SK-N-SH (cell line): ENCODE results near the gene SHC3. TPM values are rescaled to one million over a fixed set of nuclear protein-coding genes. Genes with fewer than 3 reads are reported as not detected.

Experiments
- CTCF ChIA-PET: fragments of 300-600, 350-600 bp; formaldehyde crosslinking; extraction: SDS; loops from one replicate; lab custom pipeline; 2021; lab: Yijun Ruan, JAX
- POLR2A ChIA-PET: fragments of 350-600 bp; sonication (Branson Sonifier 250); formaldehyde crosslinking; extraction: SDS; loops from one replicate; lab custom pipeline; 2020; ENCODE audit warnings: antibody characterized with exemption, inconsistent platforms; lab: Yijun Ruan, JAX
- DNase-seq: peaks from one replicate; pipeline ENCODE4 v3.0.0; 2012
- H2AFZ ChIP-seq: fragments of 200-600 bp; sonication (generic); 2 replicates; pipeline ENCODE4 v1.8.1; 2016; ENCODE audit warnings: antibody characterized with exemption, mild to moderate bottlenecking, low read depth
- H3F3A ChIP-seq: fragments of 200-600 bp; sonication (generic); replicated peaks from 2 replicates; pipeline ENCODE3; 2016; ENCODE audit warnings: antibody characterized with exemption, mild to moderate bottlenecking; ENCODE audit not compliant: insufficient read depth
- H3K27ac ChIP-seq, 2 experiments: fragments of 200-500 bp in 1 of 2; fragments of 200-600 bp in 1 of 2; sonication (Bioruptor generic) in 1 of 2; sonication (generic), shearing (Covaris generic) in 1 of 2; 2 replicates each; pipeline versions ENCODE4 v1.5.1 to v1.6.1; 2014 to 2016; ENCODE audit warnings: low read depth in 2 of 2, inconsistent platforms in 1 of 2, low read length in 1 of 2, mild to moderate bottlenecking in 1 of 2, mixed read lengths in 1 of 2
- H3K27me3 ChIP-seq: fragments of 200-600 bp; sonication (generic), shearing (Covaris generic); 2 replicates; pipeline ENCODE4 v1.6.1; 2016; ENCODE audit warnings: mixed run types; ENCODE audit not compliant: insufficient read depth
- H3K36me3 ChIP-seq, 2 experiments: fragments of 200-500 bp in 1 of 2; fragments of 200-600 bp in 1 of 2; sonication (Bioruptor generic) in 1 of 2; sonication (generic) in 1 of 2; replicated peaks in 1 of 2; 2 replicates each; pipeline versions ENCODE3 to v1.5.1; 2014 to 2016; ENCODE audit warnings: low read length in 1 of 2, mild to moderate bottlenecking in 1 of 2; ENCODE audit not compliant: insufficient read depth in 2 of 2, control insufficient read depth in 1 of 2
- H3K4me1 ChIP-seq, 2 experiments: fragments of 200-500 bp in 1 of 2; fragments of 200-600 bp in 1 of 2; sonication (Bioruptor generic) in 1 of 2; sonication (generic), shearing (Covaris generic) in 1 of 2; 2 replicates each; pipeline versions ENCODE4 v1.5.1 to v1.6.1; 2014 to 2016; ENCODE audit warnings: low read depth in 1 of 2, low read length in 1 of 2, mixed run types in 1 of 2; ENCODE audit not compliant: insufficient read depth in 2 of 2, control insufficient read depth in 1 of 2
- H3K4me2 ChIP-seq: fragments of 200-600 bp; sonication (generic), shearing (Covaris generic); 2 replicates; pipeline ENCODE4 v1.6.1; 2017; ENCODE audit warnings: mixed run types
- H3K4me3 ChIP-seq, 2 experiments: fragments of 200-500 bp in 1 of 2; fragments of 200-600 bp in 1 of 2; sonication (Bioruptor generic) in 1 of 2; sonication (generic), shearing (Covaris generic) in 1 of 2; 2 replicates each; pipeline versions ENCODE4 v1.5.1 to v1.8.1; 2014 to 2016; ENCODE audit warnings: low read depth in 2 of 2, inconsistent platforms in 1 of 2, low read length in 1 of 2, mild to moderate bottlenecking in 1 of 2, mixed read lengths in 1 of 2, moderate library complexity in 1 of 2
- H3K79me2 ChIP-seq: fragments of 200-600 bp; sonication (generic); 2 replicates; pipeline ENCODE4 v1.8.1; 2017; ENCODE audit warnings: mild to moderate bottlenecking; ENCODE audit not compliant: insufficient read depth
- H3K9ac ChIP-seq: fragments of 200-600 bp; sonication (generic); 2 replicates; pipeline ENCODE4 v1.6.1; 2017; ENCODE audit warnings: mixed run types
- H3K9me2 ChIP-seq: fragments of 200-600 bp; sonication (generic); 2 replicates; pipeline ENCODE4 v1.6.1; 2017; ENCODE audit warnings: mixed run types
- H3K9me3 ChIP-seq: fragments of 200-600 bp; sonication (generic); 2 replicates; pipeline ENCODE4 v1.6.1; 2017; ENCODE audit warnings: mixed run types, mild to moderate bottlenecking, moderate library complexity
- H4K20me1 ChIP-seq: fragments of 200-600 bp; sonication (generic); 2 replicates; pipeline ENCODE4 v1.6.1; 2017; ENCODE audit warnings: mild to moderate bottlenecking, mixed run types; ENCODE audit not compliant: insufficient read depth
- ELF1 ChIP-seq: IDR thresholded peaks from 2 replicates; pipeline ENCODE4 v1.4.0; 2012
- EP300 ChIP-seq, 2 experiments: IDR thresholded peaks; 2 replicates each; pipeline versions ENCODE4 v1.4.0 to v1.6.1; 2012; ENCODE audit warnings: borderline replicate concordance in 1 of 2, low read depth in 1 of 2, low read length in 1 of 2
- EZH2phosphoT487 ChIP-seq: fragments of 200-600 bp; sonication (generic); IDR thresholded peaks from 2 replicates; pipeline ENCODE4 v1.6.1; 2017; ENCODE audit warnings: low read depth, mixed run types, mild to moderate bottlenecking, antibody characterized with exemption, moderate library complexity, borderline replicate concordance
- FOSL2 ChIP-seq: IDR thresholded peaks from 2 replicates; pipeline ENCODE4 v1.4.0; 2012; ENCODE audit warnings: low read depth, mild to moderate bottlenecking, moderate library complexity, borderline replicate concordance
- FOXJ3 ChIP-seq: sonication (generic); formaldehyde crosslinking; IDR thresholded peaks from 2 replicates; pipeline ENCODE4 v1.5.1; 2020; ENCODE audit warnings: mild to moderate bottlenecking, missing genetic modification reagents
- FOXM1 ChIP-seq: IDR thresholded peaks from 2 replicates; pipeline ENCODE4 v1.4.0; 2012; ENCODE audit warnings: low read depth, mild to moderate bottlenecking
- GABPA ChIP-seq: IDR thresholded peaks from 2 replicates; pipeline ENCODE4 v1.4.0; 2012; ENCODE audit warnings: low read depth, mild to moderate bottlenecking
- JUND ChIP-seq: IDR thresholded peaks from 2 replicates; pipeline ENCODE4 v1.4.0; 2012
- MAX ChIP-seq: IDR thresholded peaks from 2 replicates; pipeline ENCODE4 v1.4.0; 2012; ENCODE audit warnings: low read depth
- MEF2A ChIP-seq: IDR thresholded peaks from 2 replicates; pipeline ENCODE4 v1.4.0; 2012; ENCODE audit warnings: low read depth, borderline replicate concordance
- MXI1 ChIP-seq: IDR thresholded peaks from 2 replicates; pipeline ENCODE4 v1.6.1; 2012; ENCODE audit warnings: mild to moderate bottlenecking, low read depth, low read length, improper control_type of control experiment
- NRF1 ChIP-seq: IDR thresholded peaks from 2 replicates; pipeline ENCODE4 v1.6.1; 2012; ENCODE audit warnings: low read depth, mild to moderate bottlenecking, low read length
- RAD21 ChIP-seq: IDR thresholded peaks from 2 replicates; pipeline ENCODE4 v1.6.1; 2012; ENCODE audit warnings: mild to moderate bottlenecking, low read length
- RCOR1 ChIP-seq: fragments of 150-350 bp; IDR thresholded peaks from 2 replicates; pipeline ENCODE4 v1.6.1; 2017; ENCODE audit warnings: antibody characterized with exemption, low read length
- RXRA ChIP-seq: IDR thresholded peaks from 2 replicates; pipeline ENCODE4 v1.4.0; 2012; ENCODE audit warnings: low read depth, mild to moderate bottlenecking, borderline replicate concordance
- SMC3 ChIP-seq: IDR thresholded peaks from 2 replicates; pipeline ENCODE4 v1.6.1; 2012; ENCODE audit warnings: low read depth, low read length, improper control_type of control experiment
- TAF1 ChIP-seq: IDR thresholded peaks from 2 replicates; pipeline ENCODE4 v1.6.1; 2012; ENCODE audit warnings: low read depth, mild to moderate bottlenecking, low read length, moderate library complexity, borderline replicate concordance
- TCF12 ChIP-seq: IDR thresholded peaks from 2 replicates; pipeline ENCODE4 v1.4.0; 2012
- TEAD4 ChIP-seq: IDR thresholded peaks from 2 replicates; pipeline ENCODE4 v1.4.0; 2012; ENCODE audit warnings: mild to moderate bottlenecking, borderline replicate concordance; ENCODE audit not compliant: insufficient read depth
- USF1 ChIP-seq: IDR thresholded peaks from 2 replicates; pipeline ENCODE4 v1.4.0; 2012; ENCODE audit warnings: low read depth, borderline replicate concordance
- USF2 ChIP-seq: fragments of 150-350 bp; IDR thresholded peaks from 2 replicates; pipeline ENCODE4 v1.6.1; 2017; ENCODE audit warnings: antibody characterized with exemption, low read length, low read depth, borderline replicate concordance
- ZBTB33 ChIP-seq: IDR thresholded peaks from 2 replicates; pipeline ENCODE4 v1.4.0; 2012; ENCODE audit warnings: low read depth, borderline replicate concordance
- WGBS: methylation state at CpG from one replicate; pipeline ENCODE4 v1.1.6; 2017; ENCODE audit warnings: low lambda C conversion rate; 5-methylcytosine and 5-hydroxymethylcytosine counted together
- polyA plus RNA-seq, 3 experiments: library from polyadenylated mRNA; depleted of rRNA; stranded (reverse); fragments of >200 nt; gene quantifications; 2 replicates each; pipeline ENCODE4 v1.2.3, GENCODE V29; 2012

The SHC3 gene
- polyA plus RNA-seq, 1 of the 3 experiments (the other 2 are of a cell fraction): 3.2 TPM

- no peak overlapping the region for H3K27ac ChIP-seq
- H3F3A ChIP-seq: no peaks in the 10 kb centered on the region
- no peak overlapping the region for H2AFZ ChIP-seq
- H3K4me1 ChIP-seq: no peaks in the 10 kb centered on the region
- TF ChIP-seq GABPA (no peak), ELF1 (no peak), RCOR1 (no peak), TEAD4 (no peak), RXRA (no peak), ZBTB33 (no peak), FOXM1 (no peak), EZH2phosphoT487 (no peak), TCF12 (no peak), TAF1 (no peak)
- H3K9me3 ChIP-seq: no peaks in the 10 kb centered on the region
- ChIA-PET POLR2A (no interaction called here), CTCF (no interaction called here)
- no peak for DNase-seq
- no peak overlapping the region for H3K4me3 ChIP-seq
- H3K4me2 ChIP-seq: no peak overlapping the region
- H3K9ac ChIP-seq: no peak overlapping the region
- no peaks in the 10 kb centered on the region for H3K79me2 ChIP-seq
- H4K20me1 ChIP-seq: no peaks in the 10 kb centered on the region
- H3K9me2 ChIP-seq: no peaks in the 10 kb centered on the region
- no peaks in the 10 kb centered on the region for H3K27me3 ChIP-seq
- 85% methylated on average over 5 of the region's 5 CpGs for WGBS
- peaks cover 3 to 4% of the 10 kb centered on the region in 2 experiments for H3K36me3 ChIP-seq
Measured at GRCh38 chr9:89053301-89053700, 125.3 kb downstream of the SHC3 start.

GRCh38 chr9:89052470-89053097 lies 126.0 kb downstream of the SHC3 start:
- no peaks in the 10 kb centered on the region for H3K9me3 ChIP-seq
- ChIA-PET CTCF (no interaction called here), POLR2A (no interaction called here)
- no peak for DNase-seq
- H3K36me3 ChIP-seq: peaks cover 2 to 3% of the 10 kb centered on the region in 2 experiments
- WGBS: 83% methylated on average over 6 of the region's 6 CpGs
- H3K27me3 ChIP-seq: no peaks in the 10 kb centered on the region
- H3K4me2 ChIP-seq: no peak overlapping the region
- H3K4me1 ChIP-seq: no peaks in the 10 kb centered on the region
- H3K27ac ChIP-seq: no peak overlapping the region
- H3K9ac ChIP-seq: no peak overlapping the region
- H4K20me1 ChIP-seq: no peaks in the 10 kb centered on the region
- no peak overlapping the region for H2AFZ ChIP-seq
- no peaks in the 10 kb centered on the region for H3K79me2 ChIP-seq
- H3K9me2 ChIP-seq: no peaks in the 10 kb centered on the region
- no peak overlapping the region for H3K4me3 ChIP-seq
- H3F3A ChIP-seq: peaks cover 5% of the 10 kb centered on the region
- TF ChIP-seq USF1 (no peak), RXRA (no peak), FOSL2 (no peak), JUND (no peak), ZBTB33 (no peak), RAD21 (no peak), EP300 (IDR thresholded peaks at IDR 0.05; ENCODE audit: borderline replicate concordance in 1 of 2, low read depth in 1 of 2, low read length in 1 of 2) (no peak), FOXJ3 (CRISPR knock-in tag) (no peak), SMC3 (no peak), GABPA (no peak), MEF2A (no peak), MAX (no peak), FOXM1 (no peak), TAF1 (no peak), NRF1 (no peak), USF2 (no peak), MXI1 (no peak)
